A549 (cell line): ENCODE measurements around the gene ADA. TPM values are rescaled to one million over a fixed set of nuclear protein-coding genes. Genes with fewer than 3 reads are reported as not detected.

Source experiments
- ATAC-seq, 2 experiments: fragments of 200-7000 bp in 1 of 2; fragments of >200 bp in 1 of 2; cut with Nextera tagmentation in 1 of 2; cut with Tn5 transposase in 1 of 2; 3 replicates each; pipeline versions ENCODE4 v1.8.0 to v1.9.1; 2018 to 2020; ENCODE audit warnings: mild to moderate bottlenecking in 1 of 2, moderate library complexity in 1 of 2
- CTCF ChIA-PET: fragments of 300-600 bp; sonication (Branson Sonifier 250); formaldehyde crosslinking; extraction: SDS; loops from one replicate; lab custom pipeline; 2021; ENCODE audit warnings: antibody characterized with exemption, inconsistent platforms; lab: Yijun Ruan, JAX
- POLR2A ChIA-PET: fragments of 350-600 bp; formaldehyde crosslinking; extraction: SDS; loops from one replicate; lab custom pipeline; 2021; ENCODE audit warnings: antibody characterized with exemption, inconsistent platforms; lab: Yijun Ruan, JAX
- DNase-seq, 2 experiments: peaks; one replicate each; pipeline versions ENCODE4 v3.0.0 to v3.0.0-alpha.2; 2011 to 2016; ENCODE audit warnings: low read depth in 1 of 2, low spot score in 1 of 2
- FAIRE-seq: peaks from 2 replicates; lab custom pipeline; 2011; peaks lifted over from hg19 to GRCh38; lab: Jason Lieb, UNC
- H3K27ac ChIP-seq, 2 experiments: fragments of >200 bp; sonication (Bioruptor Twin); formaldehyde crosslinking; 3 replicates each; pipeline ENCODE4 v1.5.1; 2016 to 2017
- H3K4me1 ChIP-seq: fragments of >200 bp; sonication (Bioruptor Twin); formaldehyde crosslinking; 3 replicates; pipeline ENCODE4 v1.6.1; 2016
- H3K4me2 ChIP-seq: fragments of >200 bp; sonication (Bioruptor Twin); formaldehyde crosslinking; 3 replicates; pipeline ENCODE4 v1.6.1; 2016
- H3K4me3 ChIP-seq: fragments of >200 bp; sonication (Bioruptor Twin); formaldehyde crosslinking; 3 replicates; pipeline ENCODE4 v1.5.1; 2016
- H3K9me3 ChIP-seq: fragments of >200 bp; sonication (Bioruptor Twin); formaldehyde crosslinking; 3 replicates; pipeline ENCODE4 v1.6.1; 2016
- ATOH8 ChIP-seq: fragments of 250-450 bp; sonication (Bioruptor Pico); IDR thresholded peaks from 2 replicates; pipeline ENCODE4 v1.5.0; 2020; ENCODE audit warnings: low read depth, mild to moderate bottlenecking, moderate library complexity
- CBX8 ChIP-seq: fragments of 200-600 bp; sonication (generic); IDR thresholded peaks from 2 replicates; pipeline ENCODE4 v1.6.1; 2016
- CEBPB ChIP-seq, 2 experiments: fragments of >200 bp in 1 of 2; sonication (Bioruptor Twin) in 1 of 2; formaldehyde crosslinking in 1 of 2; IDR thresholded peaks; 2 replicates each; pipeline ENCODE4 v1.6.1; 2012 to 2016
- CTCF ChIP-seq: fragments of >200 bp; sonication (Bioruptor Twin); formaldehyde crosslinking; IDR thresholded peaks from 3 replicates; pipeline ENCODE4 v1.5.1; 2016
- E2F6 ChIP-seq: IDR thresholded peaks from 2 replicates; pipeline ENCODE4 v1.6.1; 2012; ENCODE audit warnings: low read depth, borderline replicate concordance
- EHF ChIP-seq: fragments of 250-450 bp; sonication (Bioruptor Pico); IDR thresholded peaks from 2 replicates; pipeline ENCODE4 v1.5.0; 2020; ENCODE audit warnings: mild to moderate bottlenecking
- FOSB ChIP-seq: fragments of 250-450 bp; sonication (Bioruptor Pico); IDR thresholded peaks from 2 replicates; pipeline ENCODE4 v1.5.0; 2020; ENCODE audit warnings: mild to moderate bottlenecking, moderate library complexity
- HEYL ChIP-seq: fragments of 250-450 bp; sonication (Bioruptor Pico); IDR thresholded peaks from 2 replicates; pipeline ENCODE4 v1.8.0; 2021; ENCODE audit warnings: mild to moderate bottlenecking, moderate library complexity
- HOXB13 ChIP-seq: fragments of 250-450 bp; sonication (Bioruptor Pico); IDR thresholded peaks from 2 replicates; pipeline ENCODE4 v1.5.0; 2020; ENCODE audit warnings: low read depth, mild to moderate bottlenecking, moderate library complexity
- KDM1A ChIP-seq: fragments of 200-600 bp; sonication (generic); IDR thresholded peaks from 2 replicates; pipeline ENCODE4 v1.6.1; 2016; ENCODE audit warnings: low read depth, mild to moderate bottlenecking
- MAX ChIP-seq: IDR thresholded peaks from 2 replicates; pipeline ENCODE4 v1.6.1; 2012
- PHF8 ChIP-seq: fragments of 200-600 bp; sonication (generic); IDR thresholded peaks from 2 replicates; pipeline ENCODE4 v1.6.1; 2016; ENCODE audit warnings: low read depth, mild to moderate bottlenecking, antibody characterized with exemption, moderate library complexity, borderline replicate concordance
- POLR2AphosphoS2 ChIP-seq: conservative IDR thresholded peaks from 2 replicates; pipeline ENCODE4 v1.6.1; 2012; ENCODE audit warnings: low read length, improper control_type of control experiment, inconsistent platforms
- RAD21 ChIP-seq, 2 experiments: fragments of >200 bp in 1 of 2; sonication (Bioruptor Twin) in 1 of 2; formaldehyde crosslinking in 1 of 2; IDR thresholded peaks in 1 of 2; conservative IDR thresholded peaks in 1 of 2; 2 replicates in 1 of 2; 3 replicates in 1 of 2; pipeline ENCODE4 v1.6.1; 2012 to 2018; ENCODE audit warnings: inconsistent platforms in 1 of 2
- REST ChIP-seq: fragments of 200-600 bp; sonication (generic); IDR thresholded peaks from 2 replicates; pipeline ENCODE4 v1.6.1; 2016; ENCODE audit warnings: antibody characterized with exemption, mild to moderate bottlenecking, moderate library complexity
- RNF2 ChIP-seq: fragments of 200-600 bp; sonication (generic); IDR thresholded peaks from 2 replicates; pipeline ENCODE4 v1.6.1; 2016; ENCODE audit warnings: low read depth, mild to moderate bottlenecking, antibody characterized with exemption, moderate library complexity, borderline replicate concordance
- SMC3 ChIP-seq: fragments of >200 bp; sonication (Bioruptor Twin); formaldehyde crosslinking; IDR thresholded peaks from 3 replicates; pipeline ENCODE4 v1.6.1; 2018; ENCODE audit warnings: inconsistent platforms
- ZC3H11A ChIP-seq: fragments of 450-650 bp; IDR thresholded peaks from 2 replicates; pipeline ENCODE4 v1.6.1; 2014; ENCODE audit warnings: antibody characterized with exemption, mild to moderate bottlenecking
- ZSCAN20 ChIP-seq: fragments of 250-450 bp; sonication (Bioruptor Pico); IDR thresholded peaks from 2 replicates; pipeline ENCODE4 v1.8.0; 2022; ENCODE audit warnings: mild to moderate bottlenecking, moderate library complexity
- WGBS: methylation state at CpG from one replicate; pipeline ENCODE4 v1.1.6; 2017; ENCODE audit errors: missing lambda C conversion rate; 5-methylcytosine and 5-hydroxymethylcytosine counted together
- polyA plus RNA-seq, 4 experiments: library from polyadenylated mRNA; depleted of rRNA in 3 of 4; stranded (reverse); fragments of >200 nt; fragmentation: RNase III in 1 of 4; extraction: RNeasy Plus Mini Kit Qiagen cat#74134 plus additional on column Dnase treatment in 1 of 4; gene quantifications; 2 replicates in 3 of 4; 3 replicates in 1 of 4; pipeline ENCODE4 v1.2.3, GENCODE V29; 2011 to 2017
- TF ChIP-seq, protein P1 (sequence below): fragments of 150-350 bp; IDR thresholded peaks from 2 replicates; pipeline ENCODE4 v1.6.1; 2014; ENCODE audit warnings: low read depth, mild to moderate bottlenecking, low read length

The ADA gene
- polyA plus RNA-seq, 2 of the 4 experiments (the other 2 are of a cell fraction), result 34.5 to 48.1 TPM

- WGBS, result 100% methylated on average over 1 of the region's 1 CpG
- DNase-seq (no peak), ATAC-seq (no peak), FAIRE-seq (no peak)
- Histone ChIP-seq H3K4me2 (no peak overlapping the region), H3K9me3 (no peaks in the 10 kb centered on the region), H3K4me1 (peaks cover 3% of the 10 kb centered on the region), H3K4me3 (no peak overlapping the region), H3K27ac (no peak overlapping the region)
- CTCF ChIA-PET, result interaction anchor here (3.0 kb wide), 1 partner anchor 28 kb away, joined by 13 read pairs; no protein-coding TSS in a partner anchor
- TF ChIP-seq RAD21 (conservative IDR thresholded peaks at IDR 0.05 in 1 of 2, IDR thresholded peaks at IDR 0.05 in 1 of 2) (no peak), HOXB13 (CRISPR knock-in tag) (no peak), REST (no peak), EHF (no peak), HEYL (no peak), ZSCAN20 (CRISPR knock-in tag) (no peak), PHF8 (no peak), FOSB (CRISPR knock-in tag) (no peak), RNF2 (no peak), E2F6 (no peak), CTCF (no peak), ZC3H11A (no peak), CBX8 (no peak), MAX (no peak), CEBPB (IDR thresholded peaks at IDR 0.05) (no peak), ATOH8 (no peak)
- TF ChIP-seq, protein P1, sequence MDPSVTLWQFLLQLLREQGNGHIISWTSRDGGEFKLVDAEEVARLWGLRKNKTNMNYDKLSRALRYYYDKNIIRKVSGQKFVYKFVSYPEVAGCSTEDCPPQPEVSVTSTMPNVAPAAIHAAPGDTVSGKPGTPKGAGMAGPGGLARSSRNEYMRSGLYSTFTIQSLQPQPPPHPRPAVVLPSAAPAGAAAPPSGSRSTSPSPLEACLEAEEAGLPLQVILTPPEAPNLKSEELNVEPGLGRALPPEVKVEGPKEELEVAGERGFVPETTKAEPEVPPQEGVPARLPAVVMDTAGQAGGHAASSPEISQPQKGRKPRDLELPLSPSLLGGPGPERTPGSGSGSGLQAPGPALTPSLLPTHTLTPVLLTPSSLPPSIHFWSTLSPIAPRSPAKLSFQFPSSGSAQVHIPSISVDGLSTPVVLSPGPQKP, result no peak
- POLR2A ChIA-PET, result no interaction called here
Observed at GRCh38 chr20:44581515-44581914, 70.0 kb downstream of the ADA start.

DNA sequence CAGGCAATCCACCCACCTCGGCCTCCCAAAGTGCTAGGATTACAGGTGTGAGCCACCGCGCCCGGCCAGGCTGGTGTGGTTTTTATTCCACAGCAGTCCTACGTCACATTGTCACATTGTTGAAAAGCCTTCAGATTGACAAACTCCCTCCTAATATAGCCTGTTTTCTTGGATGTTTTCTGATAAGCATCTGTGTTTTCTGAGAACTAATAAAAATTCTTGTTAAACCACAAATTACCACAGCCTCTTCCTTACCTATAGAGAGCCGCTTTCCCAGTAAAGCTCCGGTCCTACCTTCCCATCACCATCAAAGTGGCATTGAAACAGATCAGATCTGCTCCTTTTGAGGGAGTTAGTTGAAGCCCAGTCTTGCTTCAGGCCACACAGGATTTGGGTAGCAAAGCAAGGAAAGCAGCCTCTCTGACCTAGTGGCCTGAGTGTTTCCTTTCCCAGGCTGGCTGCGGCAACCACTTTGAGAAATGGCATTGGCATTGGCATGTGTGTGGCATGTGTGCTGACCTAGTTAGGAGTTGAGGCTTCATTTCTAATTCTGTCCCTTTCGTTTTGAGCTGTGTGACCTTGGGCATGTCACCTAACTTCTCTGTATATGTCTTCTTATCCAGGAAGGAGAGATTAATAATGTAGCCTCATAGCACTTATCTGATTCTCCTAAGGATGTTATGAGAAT lies 70.8 kb downstream of the ADA start:
- H3K9me3 ChIP-seq, result no peaks in the 10 kb centered on the region
- POLR2A ChIA-PET, result no interaction called here
- TF ChIP-seq SMC3 (no peak), POLR2AphosphoS2 (no peak), KDM1A (no peak)
- TF ChIP-seq, all 56 proteins: peak for 0
- DNase-seq, result no peak
- WGBS, result 84% methylated on average over 9 of the region's 9 CpGs
- no peak overlapping the region for H3K4me3 ChIP-seq
- H3K4me2 ChIP-seq, result no peak overlapping the region
- peaks cover 8% of the 10 kb centered on the region for H3K4me1 ChIP-seq
- no peak for ATAC-seq
- CTCF ChIA-PET, result interaction anchor here (3.0 kb wide), 1 partner anchor 29 kb away, joined by 13 read pairs; no protein-coding TSS in a partner anchor
- H3K27ac ChIP-seq, result no peak overlapping the region
- FAIRE-seq, result no peak
